Esophagus muscularis mucosa (tissue), 4 donors: ENCODE results near the gene OR10T2. TPM values are rescaled to one million over a fixed set of nuclear protein-coding genes. Genes with fewer than 3 reads are reported as not detected.
"Not testable (repeated sequence)": the region's sequence is repeated elsewhere in the genome, so short reads cannot be mapped to it uniquely, and the experiment has no call there.

Experiments
- DNase-seq: peaks from one replicate; pipeline ENCODE4 v3.0.0-alpha.2; 2017; ENCODE audit errors: extremely low spot score
- H3K27ac ChIP-seq, 4 donors: fragments of 200-600 bp; sonication (generic); replicated peaks in 1 of 4; 1 replicate in 3 of 4; 2 replicates in 1 of 4; pipeline ENCODE4 v1.5.1; 2016 to 2019; ENCODE audit warnings: mild to moderate bottlenecking in 1 of 4
- H3K27me3 ChIP-seq, 4 donors: fragments of 200-600 bp; sonication (generic); one replicate each; pipeline versions ENCODE4 v1.5.1 to v1.6.0; 2016 to 2019
- H3K36me3 ChIP-seq, 4 donors: fragments of 200-600 bp; sonication (generic); one replicate each; pipeline ENCODE4 v1.5.1; 2016 to 2019
- H3K4me1 ChIP-seq, 4 donors: fragments of 200-600 bp; sonication (generic); one replicate each; pipeline ENCODE4 v1.5.1; 2016 to 2019
- H3K4me3 ChIP-seq, 4 donors: fragments of 200-600 bp; sonication (generic); 1 replicate in 2 of 4; 2 replicates in 2 of 4; pipeline ENCODE4 v1.5.1; 2016 to 2019; ENCODE audit warnings: mild to moderate bottlenecking in 4 of 4, moderate library complexity in 1 of 4
- H3K9me3 ChIP-seq, 4 donors: fragments of 200-600 bp; sonication (generic); 1 replicate in 3 of 4; 2 replicates in 1 of 4; pipeline ENCODE4 v1.5.1; 2016 to 2019
- CTCF ChIP-seq, 3 experiments: fragments of 200-600 bp in 2 of 3; fragments of 450-650 bp in 1 of 3; sonication (generic) in 2 of 3; IDR thresholded peaks; one replicate each; pipeline ENCODE4 v1.5.1; 2017 to 2019; ENCODE audit warnings: antibody characterized with exemption in 3 of 3, mild to moderate bottlenecking in 2 of 3, moderate library complexity in 1 of 3
- EP300 ChIP-seq: sonication (generic); formaldehyde crosslinking; IDR thresholded peaks from one replicate; pipeline ENCODE4 v1.6.1; 2017; ENCODE audit warnings: antibody characterized with exemption
- POLR2A ChIP-seq: fragments of 450-650 bp; IDR thresholded peaks from one replicate; pipeline ENCODE4 v1.6.1; 2017; ENCODE audit warnings: antibody characterized with exemption, moderate library complexity, mild to moderate bottlenecking, low read depth
- POLR2AphosphoS5 ChIP-seq, 2 donors: sonication (generic); formaldehyde crosslinking; IDR thresholded peaks; one replicate each; pipeline ENCODE4 v1.6.1; 2017; ENCODE audit warnings: antibody characterized with exemption in 2 of 2
- WGBS: methylation state at CpG from one replicate; pipeline ENCODE4 v1.1.5; 2018; 5-methylcytosine and 5-hydroxymethylcytosine counted together
- intact Hi-C: fragments of 100-400 bp; cut with DNase I; formaldehyde crosslinking; loops from one replicate; pipeline ENCODE4 v1.15.1; 2023
- total RNA-seq, 4 donors: library from RNA; depleted of rRNA; stranded (reverse); fragments of >200 nt; gene quantifications; one replicate each; pipeline versions ENCODE4 v1.1.0 to v1.2.1, GENCODE V29; 2016

The OR10T2 gene
- total RNA-seq, 4 donors from 2014 or later: not detected

DNA sequence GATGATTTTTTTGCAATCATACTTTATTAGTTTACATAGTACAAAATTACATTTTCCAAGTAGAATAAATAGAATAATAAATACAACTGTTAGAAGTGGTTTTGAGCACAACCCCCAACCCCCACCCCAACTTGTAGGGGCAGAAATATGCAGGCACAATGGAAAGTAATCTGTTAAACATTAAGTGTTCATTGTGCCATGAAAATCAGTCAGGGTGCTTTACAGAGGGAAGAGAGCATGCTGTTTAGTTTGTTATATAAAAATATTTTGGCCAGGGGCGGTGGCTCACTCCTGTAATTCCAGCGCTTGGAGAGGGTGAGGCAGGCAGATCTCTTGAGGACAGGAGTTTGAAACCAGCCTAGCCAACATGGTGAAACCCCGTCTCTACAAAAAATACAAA, 2.6 kb downstream of the OR10T2 start:
- no peak for DNase-seq
- no peaks in the 10 kb centered on the region for H3K27me3 ChIP-seq
- H3K4me1 ChIP-seq: no peaks in the 10 kb centered on the region
- H3K27ac ChIP-seq: no peak overlapping the region
- H3K4me3 ChIP-seq: no peak overlapping the region
- no peaks in the 10 kb centered on the region for H3K36me3 ChIP-seq
- WGBS: 76% methylated on average over 3 of the region's 3 CpGs
- no peak for TF ChIP-seq CTCF (IDR thresholded peaks at IDR 0.05)
- no peak for TF ChIP-seq EP300
- TF ChIP-seq POLR2A: no peak
- TF ChIP-seq POLR2AphosphoS5 (IDR thresholded peaks at IDR 0.05): no peak
- intact Hi-C loops: no loop called here
- H3K9me3 ChIP-seq: no peaks in the 10 kb centered on the region

DNA sequence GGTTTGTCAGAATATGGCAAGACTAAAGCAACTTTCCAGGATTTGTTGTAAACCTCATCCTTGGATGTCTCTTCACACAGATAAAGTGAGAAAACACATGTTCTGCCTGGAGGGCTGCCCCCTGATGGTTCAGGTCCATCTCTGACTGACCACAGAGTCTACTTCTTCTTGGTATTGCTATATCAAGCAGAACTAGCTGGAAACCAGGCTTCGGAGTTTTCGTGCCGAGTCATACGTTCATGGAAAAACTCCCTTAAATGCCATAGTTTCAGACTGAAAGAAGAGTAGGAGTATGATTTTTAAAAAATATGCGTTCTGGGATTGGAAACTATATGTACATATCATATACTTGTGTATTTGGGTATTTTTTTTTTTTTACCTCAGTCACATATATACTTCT, 5.8 kb downstream of the OR10T2 start:
- 93% methylated on average over 5 of the region's 5 CpGs for WGBS
- H3K27ac ChIP-seq: no peak overlapping the region
- TF ChIP-seq POLR2AphosphoS5 (IDR thresholded peaks at IDR 0.05) (no peak), EP300 (no peak), CTCF (IDR thresholded peaks at IDR 0.05) (no peak), POLR2A (no peak)
- H3K9me3 ChIP-seq: no peaks in the 10 kb centered on the region
- DNase-seq: no peak
- H3K27me3 ChIP-seq: no peaks in the 10 kb centered on the region
- no peaks in the 10 kb centered on the region for H3K36me3 ChIP-seq
- intact Hi-C loops: no loop called here
- H3K4me3 ChIP-seq: no peak overlapping the region
- H3K4me1 ChIP-seq: no peaks in the 10 kb centered on the region

DNA sequence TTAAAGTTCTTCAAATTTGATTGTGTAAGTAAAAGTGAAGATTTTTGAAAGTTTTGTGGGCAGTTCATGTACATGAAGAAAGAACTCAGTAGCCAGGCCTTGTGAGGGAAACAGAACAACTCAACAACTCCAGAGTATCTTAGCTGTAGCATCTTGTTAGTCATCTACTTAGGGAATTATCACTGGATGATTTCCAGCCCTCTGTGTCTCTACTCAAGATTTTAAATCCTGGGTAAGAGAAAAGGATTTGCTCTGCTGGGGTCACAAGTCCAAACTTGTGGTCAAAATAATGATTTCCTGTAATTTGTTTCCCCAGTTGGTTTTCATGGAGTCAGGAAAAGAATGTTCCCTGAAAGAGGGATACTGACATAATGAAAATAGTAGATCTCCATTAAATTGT, 8.2 kb downstream of the OR10T2 start:
- DNase-seq: no peak
- Histone ChIP-seq H3K36me3 (no peaks in the 10 kb centered on the region), H3K4me3 (no peak overlapping the region), H3K27me3 (no peaks in the 10 kb centered on the region), H3K4me1 (no peaks in the 10 kb centered on the region), H3K9me3 (no peaks in the 10 kb centered on the region), H3K27ac (no peak overlapping the region)
- intact Hi-C loops: no loop called here
- TF ChIP-seq CTCF (IDR thresholded peaks at IDR 0.05) (no peak), EP300 (no peak), POLR2A (no peak), POLR2AphosphoS5 (IDR thresholded peaks at IDR 0.05) (no peak)

DNA sequence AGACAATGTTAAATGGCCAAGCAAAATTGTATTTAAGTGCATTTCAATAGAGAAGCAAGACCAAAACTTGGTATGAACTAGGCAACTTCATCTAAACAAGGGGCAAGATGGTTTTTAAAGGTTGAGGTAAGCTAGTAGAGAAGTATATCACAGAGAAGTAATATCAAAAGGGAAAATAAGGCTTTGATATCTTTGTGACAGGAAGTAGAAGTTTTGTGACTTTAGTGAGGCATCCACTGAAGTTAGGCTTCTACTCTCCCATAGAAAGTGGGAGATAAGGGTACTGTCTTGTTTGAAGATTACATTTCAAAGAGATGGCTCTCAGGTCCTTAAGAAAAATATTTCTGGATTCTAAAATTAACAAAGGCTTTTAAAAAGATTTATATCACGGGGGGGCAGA, 8.9 kb downstream of the OR10T2 start:
- Histone ChIP-seq H3K27me3 (no peaks in the 10 kb centered on the region), H3K36me3 (no peaks in the 10 kb centered on the region), H3K9me3 (no peaks in the 10 kb centered on the region), H3K4me1 (no peaks in the 10 kb centered on the region), H3K27ac (no peak overlapping the region), H3K4me3 (no peak overlapping the region)
- DNase-seq: no peak
- 43% methylated on average over 1 of the region's 1 CpG for WGBS
- intact Hi-C loops: no loop called here
- no peak for TF ChIP-seq POLR2A
- TF ChIP-seq POLR2AphosphoS5 (IDR thresholded peaks at IDR 0.05): no peak
- TF ChIP-seq CTCF (IDR thresholded peaks at IDR 0.05): no peak
- TF ChIP-seq EP300: no peak

- 83% methylated on average over 1 of the region's 1 CpG for WGBS
- intact Hi-C loops: no loop called here
- TF ChIP-seq CTCF (IDR thresholded peaks at IDR 0.05) (no peak), POLR2A (no peak), EP300 (no peak), POLR2AphosphoS5 (IDR thresholded peaks at IDR 0.05) (no peak)
- Histone ChIP-seq H3K4me3 (no peak overlapping the region), H3K4me1 (no peaks in the 10 kb centered on the region), H3K9me3 (peaks cover 0 to 26% (median 13%) of the 10 kb centered on the region in 4 donors), H3K36me3 (no peaks in the 10 kb centered on the region), H3K27ac (no peak overlapping the region), H3K27me3 (no peaks in the 10 kb centered on the region)
- no peak for DNase-seq
Measured at GRCh38 chr1:158374860-158375259, 24.4 kb downstream of the OR10T2 start.

GRCh38 chr1:158374101-158374500, 25.2 kb downstream of the OR10T2 start:
- H3K36me3 ChIP-seq, DNase-seq, H3K4me3 ChIP-seq, H3K27ac ChIP-seq, intact Hi-C loops, H3K27me3 ChIP-seq, H3K4me1 ChIP-seq: not testable (repeated sequence)
- H3K9me3 ChIP-seq: peaks cover 0 to 26% (median 13%) of the 10 kb centered on the region in 4 donors
- WGBS: 95% methylated on average over 12 of the region's 25 CpGs
